Skeletal muscle cell (primary cell): ENCODE data around the gene SNAPC4.
A peak's percentile ranks its signal among the peaks of the same experiment; 100 is the strongest.
"Not testable (repeated sequence)": the region's sequence is repeated elsewhere in the genome, so short reads cannot be mapped to it uniquely, and the experiment has no call there.

Experiments
- DNase-seq: peaks from one replicate; pipeline ENCODE4 v3.0.0-alpha.2; 2010; ENCODE audit warnings: low read depth
- H3K4me3 ChIP-seq: 2 replicates; pipeline ENCODE4 v1.5.1; 2011; ENCODE audit warnings: low read depth, mild to moderate bottlenecking, control low read depth, low read length, moderate library complexity

SNAPC4 gene

DNA sequence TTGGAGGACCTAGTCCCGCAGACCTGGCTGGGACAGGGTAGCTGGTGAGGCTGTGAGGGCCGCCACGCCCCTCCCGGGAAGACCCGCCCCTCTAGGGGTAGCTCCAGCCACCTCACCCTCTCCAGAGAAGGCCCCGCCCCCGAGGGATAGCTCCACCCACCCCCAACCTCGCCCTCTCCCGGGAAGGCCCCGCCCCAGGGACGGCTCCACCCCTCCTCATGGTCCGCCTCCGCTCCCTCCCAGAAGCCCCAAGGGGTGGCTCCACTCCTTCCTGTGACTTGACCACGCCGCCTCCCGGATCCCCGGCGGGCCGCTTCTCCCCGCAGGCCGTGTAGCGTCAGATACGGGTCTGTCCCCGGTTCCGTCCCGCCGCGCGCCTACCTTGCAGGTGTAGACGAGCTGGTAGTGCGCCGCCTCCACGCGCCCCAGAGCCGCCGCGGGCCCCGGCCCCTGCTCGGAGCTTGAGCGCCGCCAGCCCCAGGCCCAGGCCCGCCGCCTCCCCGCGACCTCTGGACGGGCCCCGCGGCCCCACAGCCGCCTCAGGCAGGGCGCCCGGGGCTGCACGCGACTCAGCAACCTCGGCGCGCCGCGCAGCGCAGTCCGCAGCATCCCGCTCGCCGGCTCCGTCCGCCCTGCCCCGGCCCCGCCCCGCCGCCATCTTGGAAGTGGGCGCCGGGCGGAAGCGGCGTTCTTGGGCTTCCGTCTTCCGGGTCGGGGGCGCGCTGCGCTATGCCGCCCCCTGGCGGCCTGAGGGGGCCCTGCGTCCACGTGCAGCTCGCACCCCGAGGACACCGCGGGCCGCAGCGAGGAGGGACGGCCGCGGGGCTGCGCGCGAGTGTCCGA is 36.6 kb downstream of the SNAPC4 start, which contains the start of gene DNLZ:
DNLZ (minus strand) TSS at position 639 of the 843 bp plus-strand sequence; CDS start at position 609, 30 bp downstream.
- DNase-seq, result peak; percentile 78
- peak within 1 kb of the TSS; percentile 68 for H3K4me3 ChIP-seq

DNA sequence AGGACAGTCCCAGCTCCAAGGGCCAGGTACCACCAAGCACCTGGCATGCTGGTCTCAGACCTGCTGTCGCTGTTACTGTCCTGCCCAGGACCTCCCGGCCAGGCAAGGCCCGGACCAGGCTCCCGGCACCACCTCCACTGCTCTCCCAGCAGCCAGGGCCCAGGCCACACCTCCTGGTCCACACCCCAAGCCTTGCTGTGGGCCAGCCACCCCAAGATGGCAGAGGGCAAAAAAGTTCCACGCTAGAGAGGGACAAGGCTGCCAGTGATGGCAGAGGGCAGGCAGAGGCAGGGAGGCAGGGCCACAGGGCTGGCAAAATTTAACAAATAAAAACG is 37.6 kb downstream of the SNAPC4 start:
- peak overlapping the region; percentile 25 for H3K4me3 ChIP-seq
- DNase-seq, result no peak

DNA sequence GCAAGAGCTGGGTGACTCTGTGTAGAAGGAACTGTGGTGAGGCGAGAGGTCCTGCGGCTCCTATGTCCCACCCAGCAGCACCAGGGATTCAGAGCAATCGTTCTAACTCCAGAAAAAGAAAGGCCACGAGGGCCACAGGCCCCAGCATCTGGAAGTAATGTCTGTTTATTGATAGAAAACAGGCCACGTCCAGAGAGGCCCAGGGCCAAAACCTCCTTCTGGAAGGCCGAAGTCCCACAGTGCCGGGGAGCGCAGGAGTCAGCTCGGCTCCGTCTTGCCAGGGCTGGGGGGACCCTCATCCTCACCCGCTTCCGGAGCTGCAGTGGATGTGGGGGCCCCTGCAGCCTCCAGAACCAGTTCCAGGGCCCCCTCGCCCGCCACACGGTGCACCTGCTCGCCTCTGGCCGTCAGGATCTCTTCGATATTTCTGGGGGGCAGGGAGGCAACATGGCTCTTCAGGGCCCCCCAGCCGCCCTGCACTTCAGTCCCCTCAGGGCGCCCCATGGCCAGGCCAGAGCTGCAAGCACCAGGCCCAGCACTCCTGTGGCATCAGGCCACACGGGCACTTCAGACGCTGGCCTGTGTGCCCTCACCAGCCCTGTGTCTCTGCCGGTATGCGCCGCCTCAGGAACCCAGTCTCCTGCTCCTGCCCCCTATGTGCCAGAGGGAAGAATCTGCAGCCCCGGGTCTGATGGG is 38.1 kb downstream of the SNAPC4 start:
- H3K4me3 ChIP-seq, result no peak overlapping the region

DNA sequence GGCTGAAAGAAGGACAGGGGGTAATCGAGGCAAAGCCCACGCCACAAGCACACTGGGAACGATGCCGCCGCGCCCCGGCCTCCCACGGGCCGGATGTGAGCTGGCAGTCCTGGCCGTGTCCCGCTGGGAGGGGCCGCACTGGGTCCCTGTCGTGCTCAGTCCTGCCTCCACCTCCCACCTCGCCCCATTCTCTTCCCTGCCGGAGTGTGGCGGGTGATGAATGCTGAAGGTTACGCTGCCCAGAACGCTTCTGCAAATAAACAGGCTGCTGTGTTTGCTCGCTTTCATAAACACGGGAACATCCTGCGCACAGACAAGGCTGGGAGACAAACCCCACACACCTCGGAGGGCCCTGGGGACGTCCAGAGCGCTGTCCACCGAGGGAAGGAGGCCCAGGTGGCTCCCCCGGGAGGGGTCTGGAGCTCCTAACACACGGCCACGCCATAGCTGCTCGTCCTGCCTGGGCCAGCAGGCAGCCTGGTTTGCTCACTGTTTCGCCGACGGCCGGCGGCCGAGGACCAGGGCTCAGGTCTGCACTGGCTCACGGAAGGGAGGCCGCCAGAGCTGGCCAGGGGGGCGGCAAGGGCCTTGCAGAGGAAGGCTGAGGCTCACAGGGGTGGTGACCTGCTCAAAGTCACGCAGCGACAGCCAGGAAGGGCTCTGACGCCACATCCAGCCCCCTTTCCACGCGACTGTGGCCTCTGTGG is 38.8 kb downstream of the SNAPC4 start:
- H3K4me3 ChIP-seq, result no peak overlapping the region
- DNase-seq, result no peak

More for the DNA sequence above, 38.1 kb downstream of the SNAPC4 start:
- DNase-seq, result no peak

DNA sequence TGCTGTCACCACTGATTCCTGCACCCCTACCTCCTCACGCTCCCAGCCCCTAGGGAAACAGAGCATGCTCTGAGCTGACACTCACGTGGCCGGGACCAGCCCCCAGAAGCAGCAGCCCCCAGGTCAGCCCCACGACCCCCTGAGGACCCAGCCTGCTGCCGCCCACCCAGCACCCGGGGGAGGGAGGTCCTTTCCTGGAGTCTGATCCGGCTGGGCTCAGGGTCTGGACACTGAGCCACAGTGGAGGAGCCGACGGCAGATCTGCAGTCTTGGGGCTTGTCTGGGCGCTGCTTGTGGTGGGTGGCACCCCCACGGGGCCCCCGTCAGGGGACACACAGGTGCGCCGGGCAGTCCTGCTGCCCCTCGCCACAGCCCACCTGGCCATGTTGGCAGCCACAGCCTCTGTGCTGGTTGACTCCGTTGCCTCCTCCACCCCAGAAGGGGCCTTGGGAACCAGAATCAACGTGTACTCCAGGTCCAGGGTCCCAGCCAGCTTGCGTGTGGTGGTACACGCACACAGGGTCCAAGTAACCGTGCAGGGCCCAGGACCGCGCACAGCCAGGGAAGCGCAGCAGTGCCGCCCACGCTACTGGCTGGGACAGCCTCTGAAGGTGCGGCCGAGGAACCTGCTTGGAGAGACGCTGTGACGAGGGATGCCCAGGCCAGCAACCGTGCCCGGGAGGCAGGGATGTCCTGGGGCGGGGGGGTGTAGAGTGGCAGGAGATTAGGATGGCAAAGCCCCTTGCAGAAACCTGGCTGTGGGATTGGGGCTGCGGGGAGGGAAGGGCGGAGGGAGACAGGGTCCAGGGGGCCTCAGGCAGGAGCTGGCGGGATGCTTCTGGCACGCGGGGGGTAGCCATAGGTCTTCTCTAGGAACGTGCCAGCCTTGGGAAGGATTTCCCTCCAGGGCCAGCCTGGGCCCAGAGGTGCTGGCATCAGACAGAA is 39.9 kb downstream of the SNAPC4 start:
- no peak for DNase-seq
- no peak overlapping the region for H3K4me3 ChIP-seq

DNA sequence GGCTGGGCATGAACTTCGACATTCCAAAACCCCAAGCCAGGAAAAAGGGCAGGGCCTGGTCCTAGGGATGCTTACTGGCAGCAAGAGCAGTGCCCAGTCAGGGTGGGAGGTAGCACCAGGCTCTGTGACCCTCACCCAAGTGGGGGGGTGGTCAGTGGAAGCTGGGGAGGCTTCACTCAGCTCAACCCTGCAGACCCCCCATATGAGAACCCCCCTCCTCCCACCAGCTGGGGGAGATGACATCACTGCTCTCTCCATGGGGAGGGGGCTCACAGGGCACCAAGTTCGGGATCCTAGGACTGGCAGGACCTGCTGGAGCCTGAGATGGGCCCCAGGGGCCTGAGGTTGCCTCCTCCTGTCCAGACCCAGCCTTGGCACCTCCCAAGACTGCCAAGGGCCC is 41.1 kb downstream of the SNAPC4 start:
- H3K4me3 ChIP-seq, result no peak overlapping the region
- DNase-seq, result no peak

DNA sequence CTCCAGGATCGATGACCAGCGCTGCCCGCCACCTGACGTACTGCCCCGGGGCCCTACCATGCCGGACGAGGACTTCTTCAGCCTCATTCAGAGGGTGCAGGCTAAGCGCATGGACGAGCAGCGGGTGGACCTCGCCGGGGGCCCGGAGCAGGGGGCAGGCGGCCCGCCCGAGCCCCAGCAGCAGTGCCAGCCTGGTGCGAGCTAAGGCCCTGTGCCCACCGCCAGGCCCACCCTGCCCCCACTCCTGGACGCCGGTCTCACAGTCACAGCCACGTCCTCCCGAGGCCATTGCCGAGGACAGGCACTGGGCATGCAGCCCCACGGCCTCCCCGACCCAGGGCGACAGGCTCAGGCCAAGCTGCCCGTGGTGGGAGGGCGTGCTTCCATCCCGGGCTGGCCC is 42.0 kb downstream of the SNAPC4 start:
- no peak overlapping the region for H3K4me3 ChIP-seq
- no peak for DNase-seq

DNA sequence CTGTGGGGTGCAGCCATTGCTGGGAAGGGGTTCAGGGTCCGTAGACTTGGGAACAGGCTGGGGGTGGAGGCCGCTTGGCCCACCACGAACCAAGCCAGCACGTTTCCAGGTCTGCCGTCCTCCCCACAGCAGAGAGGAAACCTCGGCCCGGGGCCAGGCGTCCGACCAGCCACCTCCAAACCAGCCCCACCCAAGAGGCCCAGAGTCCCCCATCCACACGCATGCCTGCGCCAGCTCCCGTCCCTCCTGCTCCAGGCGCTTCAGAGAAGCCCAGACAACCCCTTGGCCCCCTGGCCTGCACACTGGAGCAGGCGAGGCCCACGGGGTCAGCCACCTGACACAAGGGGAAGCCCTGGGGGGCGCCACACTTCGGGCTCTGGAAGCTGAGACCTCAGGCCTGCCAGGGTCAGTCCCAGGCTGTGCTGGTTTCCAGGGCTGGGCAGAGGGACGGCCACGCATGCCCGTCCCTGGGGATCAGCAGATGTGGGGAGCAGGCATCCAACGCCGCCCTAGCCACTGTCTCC is 42.7 kb downstream of the SNAPC4 start:
- H3K4me3 ChIP-seq, result no peak overlapping the region
- no peak for DNase-seq

DNA sequence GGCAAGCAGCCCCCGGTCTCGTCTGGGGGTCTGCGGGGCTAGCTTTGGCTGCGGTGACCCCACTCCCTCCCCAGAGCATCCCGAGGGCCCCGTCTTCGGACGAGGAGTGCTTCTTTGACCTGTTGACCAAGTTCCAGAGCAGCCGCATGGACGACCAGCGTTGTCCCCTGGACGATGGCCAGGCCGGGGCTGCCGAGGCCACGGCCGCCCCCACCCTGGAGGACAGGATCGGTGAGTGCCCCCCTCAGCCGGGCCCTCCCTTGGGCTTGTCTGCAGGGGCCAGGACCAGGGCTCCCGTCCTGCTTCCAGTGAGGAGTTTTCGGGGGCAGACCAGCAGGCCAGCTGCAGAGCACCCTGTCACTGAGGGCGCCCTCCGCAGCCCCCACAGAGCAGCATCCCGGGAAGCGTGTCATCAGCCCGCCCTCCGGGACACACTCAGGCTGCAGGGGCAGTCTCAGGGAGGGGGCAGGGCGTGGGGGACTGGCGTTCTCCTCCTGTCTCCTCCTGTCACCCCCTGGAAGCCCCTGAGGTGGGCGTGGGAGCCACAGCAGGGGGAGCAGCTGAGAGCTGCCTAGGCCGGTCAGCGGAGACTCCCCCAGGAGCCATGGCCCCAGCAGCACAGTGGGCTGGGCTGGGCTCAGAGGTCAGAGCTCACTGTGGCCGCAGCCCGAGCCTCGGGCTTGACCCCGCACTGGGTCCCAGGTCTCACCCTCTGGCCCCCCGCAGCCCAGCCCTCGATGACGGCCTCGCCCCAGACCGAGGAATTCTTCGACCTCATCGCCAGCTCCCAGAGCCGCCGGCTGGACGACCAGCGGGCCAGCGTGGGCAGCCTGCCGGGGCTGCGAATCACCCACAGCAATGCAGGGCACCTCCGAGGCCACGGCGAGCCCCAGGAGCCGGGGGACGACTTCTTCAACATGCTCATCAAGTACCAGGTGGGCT is 44.1 kb downstream of the SNAPC4 start:
- DNase-seq, result no peak
- H3K4me3 ChIP-seq, result no peak overlapping the region

DNA sequence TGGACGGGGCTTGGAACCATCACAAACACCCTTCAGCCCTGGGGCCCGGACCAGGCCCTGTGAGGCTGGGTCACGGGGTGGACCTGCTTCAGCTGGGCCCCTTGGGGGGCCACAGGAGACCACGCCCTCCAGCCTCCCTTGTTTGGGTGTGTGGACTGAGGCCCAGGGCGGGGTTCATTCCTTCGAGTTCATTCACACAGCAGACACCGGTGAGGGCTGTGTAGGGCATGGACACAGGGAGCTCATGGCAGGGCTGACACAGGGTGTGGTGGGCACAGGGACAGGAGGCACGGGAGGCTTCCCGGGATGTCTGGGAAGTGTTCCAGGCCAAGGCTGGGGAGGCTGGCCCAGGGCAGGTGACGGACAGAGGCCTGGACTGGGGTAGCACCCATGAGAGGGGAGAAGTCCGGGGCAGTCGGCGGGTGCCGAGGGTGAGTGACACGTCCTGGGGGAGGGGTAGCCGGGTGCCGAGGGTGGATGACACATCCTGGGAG is 45.3 kb downstream of the SNAPC4 start:
- no peak overlapping the region for H3K4me3 ChIP-seq
- DNase-seq, result no peak

DNA sequence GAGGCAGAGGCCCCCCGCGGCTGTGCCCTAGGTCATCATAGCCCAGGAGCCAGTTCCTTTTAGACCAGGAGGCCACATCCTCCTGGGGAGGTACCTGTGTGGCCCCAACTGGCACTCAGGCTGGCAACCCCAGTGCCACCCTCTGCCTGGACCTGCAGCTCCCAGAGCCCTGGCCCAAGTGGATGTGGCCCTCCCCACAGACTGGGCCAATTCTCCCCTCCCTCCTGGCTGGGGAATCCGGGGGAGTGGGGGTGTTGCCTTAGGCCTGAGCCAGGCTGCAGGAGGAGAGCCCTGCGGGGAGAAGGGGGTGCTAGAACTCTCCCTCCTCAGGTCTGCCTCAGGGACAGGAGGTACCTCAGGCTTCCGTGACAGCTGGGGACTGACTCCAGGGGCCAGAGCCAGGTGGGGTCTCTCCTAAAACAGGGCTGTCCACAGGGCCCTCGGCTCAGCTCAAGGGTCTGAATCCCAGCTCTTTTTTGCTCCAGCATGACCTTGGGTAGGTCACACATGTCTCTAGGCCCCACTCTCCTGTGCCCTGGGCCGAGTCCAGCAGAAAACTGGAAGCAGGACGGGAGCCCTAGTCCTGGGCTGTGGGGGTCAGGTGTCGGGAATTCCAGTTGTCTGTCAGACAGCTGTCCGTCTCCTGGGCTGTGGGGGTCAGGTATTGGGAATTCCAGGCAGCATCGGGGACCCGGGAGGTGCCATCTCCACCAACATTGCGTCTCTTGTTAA is 46.0 kb downstream of the SNAPC4 start:
- DNase-seq, result no peak
- H3K4me3 ChIP-seq, result no peak overlapping the region

DNA sequence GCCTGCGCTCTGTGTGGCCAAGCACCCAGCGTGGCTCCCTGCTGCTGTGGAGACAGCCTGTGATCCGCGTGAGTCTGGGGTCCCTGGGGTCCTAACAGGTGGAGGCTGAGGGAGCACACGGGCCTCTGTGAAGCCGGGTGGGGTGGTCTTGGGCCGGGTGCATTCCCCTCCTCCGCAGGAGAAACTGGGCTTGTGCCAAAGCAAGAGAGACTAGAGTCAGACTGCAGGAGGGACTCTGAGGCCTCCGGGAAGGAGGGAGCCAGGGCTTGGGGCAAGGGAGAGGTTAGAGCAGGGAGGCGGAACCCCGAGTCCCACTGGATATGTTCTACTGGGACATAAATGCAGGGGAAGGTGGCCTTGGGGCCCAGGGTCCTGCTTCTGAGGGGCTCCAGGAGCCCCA is 46.9 kb downstream of the SNAPC4 start:
- H3K4me3 ChIP-seq, result no peak overlapping the region
- DNase-seq, result no peak

DNA sequence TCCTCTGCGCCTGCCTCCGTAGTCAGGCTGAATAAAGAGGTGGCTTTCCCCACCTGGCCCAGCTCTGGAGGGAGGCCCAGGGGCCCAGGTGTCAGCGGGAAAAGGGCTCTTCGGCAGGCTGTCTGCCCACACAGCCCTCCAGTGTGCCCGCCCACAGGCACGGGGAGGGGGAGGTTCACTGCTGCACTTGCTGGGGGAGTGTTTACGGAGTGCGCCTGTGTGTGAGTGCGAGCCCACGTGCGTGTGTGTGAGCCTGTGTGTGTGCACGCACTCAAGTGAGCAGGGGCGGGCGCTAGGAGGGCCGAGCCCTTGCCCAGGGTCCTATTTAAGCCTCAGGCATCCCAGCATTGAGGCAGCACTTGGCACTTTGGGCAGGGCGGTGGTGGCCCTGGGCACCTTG is 47.3 kb downstream of the SNAPC4 start:
- DNase-seq, result no peak
- H3K4me3 ChIP-seq, result no peak overlapping the region

DNA sequence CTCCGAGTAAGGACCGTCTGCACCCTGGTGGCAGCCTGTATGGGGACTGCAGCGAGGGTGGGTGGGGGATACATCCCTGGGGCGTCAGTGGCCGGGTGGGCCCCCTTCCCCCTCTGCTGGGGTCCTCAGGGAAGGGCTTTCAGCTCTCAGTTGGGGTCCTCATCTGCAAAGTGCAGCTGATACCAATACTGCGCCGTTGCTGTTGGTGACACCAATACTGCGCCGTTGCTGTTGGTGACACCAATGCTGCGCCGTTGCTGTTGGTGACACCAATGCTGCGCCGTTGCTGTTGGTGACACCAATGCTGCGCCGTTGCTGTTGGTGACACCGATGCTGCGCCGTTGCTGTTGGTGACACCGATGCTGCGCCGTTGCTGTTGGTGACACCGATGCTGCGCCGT is 48.1 kb downstream of the SNAPC4 start:
- not testable (repeated sequence) for DNase-seq, H3K4me3 ChIP-seq

DNA sequence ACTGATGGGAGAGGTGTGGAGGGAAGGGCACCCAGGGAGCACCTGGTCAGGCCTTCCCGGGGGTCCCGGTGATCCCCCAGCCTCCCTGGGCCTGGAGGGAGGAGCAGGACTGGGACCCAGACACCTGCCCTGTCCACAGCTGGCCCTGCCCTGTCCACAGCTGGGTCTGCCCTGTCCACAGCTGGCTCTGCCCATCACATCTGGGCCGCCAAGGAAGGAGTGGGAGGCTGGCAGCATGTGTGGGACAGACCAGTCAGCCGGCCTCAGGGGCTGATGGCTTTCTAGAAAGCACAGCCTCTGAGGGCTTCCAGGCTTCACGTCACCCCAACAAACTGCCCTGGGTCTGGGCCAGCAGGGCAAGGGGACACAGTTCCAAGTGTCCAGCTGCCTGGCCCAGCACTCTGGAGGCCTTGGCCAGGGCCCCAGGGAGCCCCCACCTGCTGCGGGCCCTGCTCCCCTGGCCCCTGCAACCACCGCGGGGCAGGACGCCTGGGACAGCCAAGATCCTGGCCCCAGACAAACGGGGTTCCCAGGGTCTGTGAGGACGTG is 48.6 kb downstream of the SNAPC4 start:
- DNase-seq, result no peak
- H3K4me3 ChIP-seq, result no peak overlapping the region
